Mesothelial cell of epicardium (in vitro differentiated cells): ENCODE data around the gene FAM78A. TPM values are rescaled to one million over a fixed set of nuclear protein-coding genes. Genes with fewer than 3 reads are reported as not detected.

Experiments used
- DNase-seq, 2 experiments: peaks; one replicate each; pipeline ENCODE4 v3.0.0; 2021; ENCODE audit warnings: low spot score in 2 of 2; ENCODE audit not compliant: unreplicated experiment in 2 of 2
- H3K27ac Mint-ChIP-seq: 2 replicates; pipeline ENCODE4 v1.8.0; 2021; ENCODE audit warnings: mixed read lengths
- H3K27me3 Mint-ChIP-seq: 2 replicates; pipeline ENCODE4 v1.8.0; 2021; ENCODE audit warnings: low read depth, mixed read lengths
- H3K36me3 Mint-ChIP-seq: 2 replicates; pipeline ENCODE4 v1.8.0; 2021; ENCODE audit warnings: mixed read lengths
- H3K4me1 Mint-ChIP-seq: 2 replicates; pipeline ENCODE4 v1.8.0; 2021; ENCODE audit warnings: mixed read lengths
- H3K4me3 Mint-ChIP-seq: 2 replicates; pipeline ENCODE4 v1.8.0; 2021; ENCODE audit warnings: mild to moderate bottlenecking, moderate library complexity, mixed read lengths
- H3K9me3 Mint-ChIP-seq: 2 replicates; pipeline ENCODE4 v1.8.0; 2021; ENCODE audit warnings: mixed read lengths
- CTCF ChIP-seq: fragments of 200-600 bp; sonication (generic); IDR thresholded peaks from one replicate; pipeline ENCODE4 v1.5.0; 2021; ENCODE audit warnings: antibody characterized with exemption; ENCODE audit not compliant: unreplicated experiment
- total RNA-seq: library from RNA; stranded (reverse); gene quantifications from 3 replicates; pipeline ENCODE4 v1.2.1, GENCODE V29; 2021

FAM78A gene
- total RNA-seq, 1 donor from 2014 or later, result 0.80 TPM

GRCh38 chr9:131260751-131261452 lies 15.4 kb downstream of the FAM78A start:
- Mint-ChIP-seq H3K4me3 (no peak overlapping the region), H3K36me3 (no peaks in the 10 kb centered on the region), H3K27ac (no peak overlapping the region), H3K27me3 (no peaks in the 10 kb centered on the region), H3K9me3 (no peaks in the 10 kb centered on the region), H3K4me1 (peaks cover 1% of the 10 kb centered on the region)
- TF ChIP-seq CTCF, result no peak
- DNase-seq, result no peak

- no peak overlapping the region for H3K27ac Mint-ChIP-seq
- peaks cover 1% of the 10 kb centered on the region for H3K4me1 Mint-ChIP-seq
- no peak overlapping the region for H3K4me3 Mint-ChIP-seq
- TF ChIP-seq CTCF, result no peak
- no peak for DNase-seq
- no peaks in the 10 kb centered on the region for H3K27me3 Mint-ChIP-seq
- H3K36me3 Mint-ChIP-seq, result no peaks in the 10 kb centered on the region
- no peaks in the 10 kb centered on the region for H3K9me3 Mint-ChIP-seq
Observed at GRCh38 chr9:131259916-131260597, 16.3 kb downstream of the FAM78A start.

GRCh38 chr9:131259432-131259898 lies 16.8 kb downstream of the FAM78A start:
- Mint-ChIP-seq H3K27ac (no peak overlapping the region), H3K4me1 (peaks cover 1% of the 10 kb centered on the region), H3K9me3 (no peaks in the 10 kb centered on the region), H3K36me3 (no peaks in the 10 kb centered on the region), H3K4me3 (no peak overlapping the region), H3K27me3 (no peaks in the 10 kb centered on the region)
- no peak for DNase-seq
- TF ChIP-seq CTCF, result no peak

GRCh38 chr9:131258698-131259431 lies 17.4 kb downstream of the FAM78A start:
- H3K9me3 Mint-ChIP-seq, result no peaks in the 10 kb centered on the region
- no peak for TF ChIP-seq CTCF

GRCh38 chr9:131258186-131258585 lies 18.1 kb downstream of the FAM78A start:
- no peak overlapping the region for H3K27ac Mint-ChIP-seq
- H3K4me1 Mint-ChIP-seq, result peaks cover 1% of the 10 kb centered on the region

More at GRCh38 chr9:131258698-131259431, 17.4 kb downstream of the FAM78A start:
- peaks cover 1% of the 10 kb centered on the region for H3K4me1 Mint-ChIP-seq
- no peaks in the 10 kb centered on the region for H3K36me3 Mint-ChIP-seq
- no peak overlapping the region for H3K27ac Mint-ChIP-seq
- DNase-seq, result no peak
- no peak overlapping the region for H3K4me3 Mint-ChIP-seq
- H3K27me3 Mint-ChIP-seq, result no peaks in the 10 kb centered on the region

More at GRCh38 chr9:131258186-131258585, 18.1 kb downstream of the FAM78A start:
- H3K36me3 Mint-ChIP-seq, result no peaks in the 10 kb centered on the region
- no peaks in the 10 kb centered on the region for H3K27me3 Mint-ChIP-seq
- no peak overlapping the region for H3K4me3 Mint-ChIP-seq
- DNase-seq, result no peak
- H3K9me3 Mint-ChIP-seq, result no peaks in the 10 kb centered on the region
- TF ChIP-seq CTCF, result no peak
